ENCODE results near the gene CRNN.

Gene CRNN

DNA sequence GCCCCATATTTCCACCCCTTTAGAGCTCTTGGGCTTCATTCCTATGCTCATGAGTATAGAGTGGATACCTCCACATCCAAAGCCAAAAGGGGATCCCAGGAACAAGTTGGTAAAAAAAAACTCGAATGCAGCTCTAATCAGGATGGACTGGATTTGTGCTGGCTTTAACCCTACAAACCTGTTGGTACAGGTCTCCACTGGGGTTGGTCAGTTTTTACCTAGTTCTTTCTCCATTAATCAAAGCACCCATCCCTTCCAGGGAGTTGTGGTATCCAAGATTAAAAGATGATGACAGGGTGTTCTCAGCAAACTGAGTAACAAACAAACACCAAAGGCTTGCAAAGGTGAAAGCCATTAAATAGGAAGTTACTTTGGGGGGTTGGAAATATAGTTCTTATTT lies 5.9 kb upstream of the CRNN start:
- Histone ChIP-seq H3K4me1 (ENCODE audit: control insufficient read depth, insufficient read depth, low read length) (no peaks in the 10 kb centered on the region), H3K9me3 (ENCODE audit: control insufficient read depth, insufficient read depth, low read depth, low read length) (no peaks in the 10 kb centered on the region), H3K4me3 (ENCODE audit: low read depth, low read length) (no peak overlapping the region), H3K27ac (ENCODE audit: extremely low read depth, low read depth, low read length) (no peak overlapping the region), H3K36me3 (ENCODE audit: control insufficient read depth in 2 of 2, insufficient read depth in 1 of 2, low read length in 2 of 2) (no peaks in the 10 kb centered on the region)
- TF ChIP-seq ZNF629 (tag by site-specific recombination; IDR thresholded peaks at IDR 0.05) (no peak), ZNF174 (tag by site-specific recombination; IDR thresholded peaks at IDR 0.05) (no peak), ZBTB21 (tag by site-specific recombination; IDR thresholded peaks at IDR 0.05) (no peak), ZNF558 (tag by site-specific recombination; IDR thresholded peaks at IDR 0.05) (no peak), ZBTB17 (tag by site-specific recombination; IDR thresholded peaks at IDR 0.05) (no peak), HOXA7 (CRISPR knock-in tag; IDR thresholded peaks at IDR 0.05; ENCODE audit: borderline replicate concordance) (no peak), ZNF768 (tag by site-specific recombination; IDR thresholded peaks at IDR 0.05) (no peak), ZNF843 (tag by site-specific recombination; IDR thresholded peaks at IDR 0.05) (no peak), ZNF132 (tag by site-specific recombination; IDR thresholded peaks at IDR 0.05; ENCODE audit: borderline replicate concordance) (no peak), ZFP69B (tag by site-specific recombination; IDR thresholded peaks at IDR 0.05) (no peak), ZBTB20 (tag by site-specific recombination; IDR thresholded peaks at IDR 0.05) (no peak), ZNF488 (tag by site-specific recombination; IDR thresholded peaks at IDR 0.05) (no peak), HOXC10 (CRISPR knock-in tag; IDR thresholded peaks at IDR 0.05) (no peak), ZNF473 (tag by site-specific recombination; IDR thresholded peaks at IDR 0.05) (no peak), ZBTB10 (tag by site-specific recombination; IDR thresholded peaks at IDR 0.05) (no peak), ZNF48 (tag by site-specific recombination; IDR thresholded peaks at IDR 0.05) (no peak)
- TF ChIP-seq, protein P1, sequence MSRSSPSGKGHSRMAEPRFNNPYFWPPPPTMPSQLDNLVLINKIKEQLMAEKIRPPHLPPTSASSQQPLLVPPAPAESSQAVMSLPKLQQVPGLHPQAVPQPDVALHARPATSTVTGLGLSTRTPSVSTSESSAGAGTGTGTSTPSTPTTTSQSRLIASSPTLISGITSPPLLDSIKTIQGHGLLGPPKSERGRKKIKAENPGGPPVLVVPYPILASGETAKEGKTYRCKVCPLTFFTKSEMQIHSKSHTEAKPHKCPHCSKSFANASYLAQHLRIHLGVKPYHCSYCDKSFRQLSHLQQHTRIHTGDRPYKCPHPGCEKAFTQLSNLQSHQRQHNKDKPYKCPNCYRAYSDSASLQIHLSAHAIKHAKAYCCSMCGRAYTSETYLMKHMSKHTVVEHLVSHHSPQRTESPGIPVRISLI (tag by site-specific recombination; IDR thresholded peaks at IDR 0.05): no peak
- TF ChIP-seq, protein P2, sequence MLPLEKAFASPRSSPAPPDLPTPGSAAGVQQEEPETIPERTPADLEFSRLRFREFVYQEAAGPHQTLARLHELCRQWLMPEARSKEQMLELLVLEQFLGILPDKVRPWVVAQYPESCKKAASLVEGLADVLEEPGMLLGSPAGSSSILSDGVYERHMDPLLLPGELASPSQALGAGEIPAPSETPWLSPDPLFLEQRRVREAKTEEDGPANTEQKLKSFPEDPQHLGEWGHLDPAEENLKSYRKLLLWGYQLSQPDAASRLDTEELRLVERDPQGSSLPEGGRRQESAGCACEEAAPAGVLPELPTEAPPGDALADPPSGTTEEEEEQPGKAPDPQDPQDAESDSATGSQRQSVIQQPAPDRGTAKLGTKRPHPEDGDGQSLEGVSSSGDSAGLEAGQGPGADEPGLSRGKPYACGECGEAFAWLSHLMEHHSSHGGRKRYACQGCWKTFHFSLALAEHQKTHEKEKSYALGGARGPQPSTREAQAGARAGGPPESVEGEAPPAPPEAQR (tag by site-specific recombination; IDR thresholded peaks at IDR 0.05): no peak
- POLR2A ChIA-PET: no interaction called here
- CTCF ChIA-PET: interaction anchor here (1.1 kb wide), 1 partner anchor 38 kb away, joined by 3 read pairs; no protein-coding TSS in a partner anchor

DNA sequence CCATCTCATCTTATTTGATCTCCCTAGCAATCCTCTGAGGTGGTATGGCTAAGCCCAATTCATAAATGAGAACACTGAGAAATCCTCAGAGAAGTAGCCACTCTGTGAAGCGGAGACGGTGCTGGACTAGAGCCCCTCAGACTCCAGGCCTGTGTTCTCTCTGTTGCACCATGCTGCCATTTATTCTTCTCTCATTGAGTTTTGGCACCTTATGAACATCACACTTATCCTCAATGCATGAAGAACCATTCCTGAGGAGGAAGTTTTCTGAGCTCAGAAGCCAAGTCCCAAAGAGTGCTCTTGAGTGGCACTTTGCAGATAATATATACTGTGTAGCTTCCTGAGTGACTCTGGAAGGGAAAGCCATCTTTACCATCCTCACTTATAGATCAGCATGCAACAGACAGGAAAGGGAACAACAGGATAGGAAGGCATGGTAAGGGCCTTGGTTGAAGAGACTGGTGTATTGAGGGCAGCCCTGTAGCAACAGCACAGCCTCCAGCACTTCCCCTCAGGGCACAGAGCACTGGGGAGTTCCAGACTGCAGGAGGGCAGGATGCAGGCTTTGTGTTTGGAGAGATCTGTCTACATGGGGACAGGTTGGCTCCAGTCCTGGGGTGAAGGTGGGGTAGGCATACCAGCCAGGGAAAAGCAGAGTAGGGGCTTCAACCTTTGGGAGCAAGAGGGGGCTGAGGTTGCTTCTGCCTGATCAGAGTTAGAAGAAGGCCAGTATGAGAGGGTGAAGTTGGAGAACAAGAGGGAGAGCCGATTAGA lies 1.6 kb upstream of the CRNN start:
- no peak overlapping the region for H3K27ac ChIP-seq (ENCODE audit: extremely low read depth, low read depth, low read length)
- ChIA-PET CTCF (interaction anchor here (0.6 to 1.1 kb wide), 3 partner anchors 12 to 23 kb away, joined by 3 to 4 read pairs (median 3); no protein-coding TSS in a partner anchor), POLR2A (no interaction called here)
- H3K4me3 ChIP-seq (ENCODE audit: low read depth, low read length): no peak overlapping the region
- peaks cover 2% of the 10 kb centered on the region; the same call in 1 of the 2 replicates for H3K4me1 ChIP-seq (ENCODE audit: control insufficient read depth, insufficient read depth, low read length)
- H3K36me3 ChIP-seq (ENCODE audit: control insufficient read depth in 2 of 2, insufficient read depth in 1 of 2, low read length in 2 of 2): no peaks in the 10 kb centered on the region
- no peaks in the 10 kb centered on the region for H3K9me3 ChIP-seq (ENCODE audit: control insufficient read depth, insufficient read depth, low read depth, low read length)
- TF ChIP-seq ZXDB (tag by site-specific recombination; IDR thresholded peaks at IDR 0.05): no peak
- TF ChIP-seq ZNF610 (tag by site-specific recombination; IDR thresholded peaks at IDR 0.05; ENCODE audit: borderline replicate concordance): no peak
- no peak for TF ChIP-seq ZSCAN30 (tag by site-specific recombination; IDR thresholded peaks at IDR 0.05)
- no peak for TF ChIP-seq ZNF670 (tag by site-specific recombination; IDR thresholded peaks at IDR 0.05; ENCODE audit: low read depth)
- TF ChIP-seq ZNF202 (tag by site-specific recombination; IDR thresholded peaks at IDR 0.05; ENCODE audit: borderline replicate concordance): no peak
